Measurements from ENCODE around the gene PHLDB3. TPM values are rescaled to one million over a fixed set of nuclear protein-coding genes. Genes with fewer than 3 reads are reported as not detected.
"Not testable (repeated sequence)": the region's sequence is repeated elsewhere in the genome, so short reads cannot be mapped to it uniquely, and the experiment has no call there.

PHLDB3 gene
- polyA plus RNA-seq, 3 donors from 2014 or later = 0.51 to 3.2 (median 1.3) TPM

- Mint-ChIP-seq H3K9me3 (no peaks in the 10 kb centered on the region), H3K4me1 (no peaks in the 10 kb centered on the region), H3K27me3 (ENCODE audit: low read depth in 3 of 3) (peaks cover 0 to 6% (median 3%) of the 10 kb centered on the region in 3 donors), H3K36me3 (peaks cover 0 to 7% (median 0%) of the 10 kb centered on the region in 3 donors), H3K27ac (no peak overlapping the region), H3K4me3 (no peak overlapping the region)
- no peak for DNase-seq
These were observed 50.5 kb downstream of the PHLDB3 start for GRCh38 chr19:43454031-43454430.

GRCh38 chr19:43452582-43452981 is 52.0 kb downstream of the PHLDB3 start:
- Mint-ChIP-seq H3K4me1 (no peaks in the 10 kb centered on the region), H3K9me3 (no peaks in the 10 kb centered on the region), H3K27me3 (ENCODE audit: low read depth in 3 of 3) (peaks cover 0 to 6% (median 3%) of the 10 kb centered on the region in 3 donors), H3K4me3 (no peak overlapping the region), H3K36me3 (peaks cover 0 to 7% (median 0%) of the 10 kb centered on the region in 3 donors), H3K27ac (no peak overlapping the region)
- DNase-seq = no peak

- peaks cover 0 to 7% (median 0%) of the 10 kb centered on the region in 3 donors for H3K36me3 Mint-ChIP-seq
- no peaks in the 10 kb centered on the region for H3K9me3 Mint-ChIP-seq
- no peak for DNase-seq
- H3K4me1 Mint-ChIP-seq = peaks cover 5 to 6% of the 10 kb centered on the region in 2 donors
- no peak overlapping the region for H3K27ac Mint-ChIP-seq
- H3K27me3 Mint-ChIP-seq (ENCODE audit: low read depth in 3 of 3) = peaks cover 0 to 5% (median 4%) of the 10 kb centered on the region in 3 donors
- no peak overlapping the region for H3K4me3 Mint-ChIP-seq
These were observed 54.0 kb downstream of the PHLDB3 start for GRCh38 chr19:43450545-43450997.

GRCh38 chr19:43447655-43448054 is 56.9 kb downstream of the PHLDB3 start:
- DNase-seq = no peak
- peak overlapping the region in 1 of 6 donors; percentile 66 for H3K27ac Mint-ChIP-seq
- peaks cover 6 to 9% of the 10 kb centered on the region in 2 donors for H3K4me1 Mint-ChIP-seq
- no peak overlapping the region for H3K4me3 Mint-ChIP-seq
- H3K9me3 Mint-ChIP-seq = no peaks in the 10 kb centered on the region
- peaks cover 0 to 5% (median 0%) of the 10 kb centered on the region in 3 donors for H3K36me3 Mint-ChIP-seq
- peaks cover 0 to 5% (median 3%) of the 10 kb centered on the region in 3 donors for H3K27me3 Mint-ChIP-seq (ENCODE audit: low read depth in 3 of 3)

GRCh38 chr19:43446746-43447489 is 57.6 kb downstream of the PHLDB3 start:
- Mint-ChIP-seq H3K36me3 (no peaks in the 10 kb centered on the region), H3K27me3 (ENCODE audit: low read depth in 3 of 3) (peaks cover 0 to 3% (median 2%) of the 10 kb centered on the region in 3 donors), H3K4me3 (no peak overlapping the region), H3K27ac (peak overlapping the region; percentile 36 to 88 (median 70)), H3K4me1 (peaks cover 6 to 9% of the 10 kb centered on the region in 2 donors), H3K9me3 (no peaks in the 10 kb centered on the region)
- DNase-seq = peak; percentile 62 to 77 (median 73)

- Mint-ChIP-seq H3K9me3 (no peaks in the 10 kb centered on the region), H3K4me3 (no peak overlapping the region), H3K27ac (peak overlapping the region in 3 of 6 donors; percentile 61 to 83 (median 70)), H3K27me3 (ENCODE audit: low read depth in 3 of 3) (peaks cover 0 to 2% (median 2%) of the 10 kb centered on the region in 3 donors), H3K4me1 (peaks cover 10 to 12% of the 10 kb centered on the region in 2 donors), H3K36me3 (no peaks in the 10 kb centered on the region)
- DNase-seq = no peak
These were observed 59.1 kb downstream of the PHLDB3 start for GRCh38 chr19:43445426-43445825.

- no peaks in the 10 kb centered on the region for H3K9me3 Mint-ChIP-seq
- peaks cover 12 to 15% of the 10 kb centered on the region in 2 donors for H3K4me1 Mint-ChIP-seq
- peaks cover 0 to 2% (median 2%) of the 10 kb centered on the region in 3 donors for H3K27me3 Mint-ChIP-seq (ENCODE audit: low read depth in 3 of 3)
- peak overlapping the region in 4 of 6 donors; percentile 40 to 65 (median 52) for H3K27ac Mint-ChIP-seq
- H3K36me3 Mint-ChIP-seq = no peaks in the 10 kb centered on the region
- H3K4me3 Mint-ChIP-seq = no peak overlapping the region
- DNase-seq = no peak
These were observed 59.8 kb downstream of the PHLDB3 start for GRCh38 chr19:43444531-43445287.

- not testable (repeated sequence) for H3K36me3 Mint-ChIP-seq; DNase-seq; H3K9me3 Mint-ChIP-seq; H3K27me3 Mint-ChIP-seq (ENCODE audit: low read depth in 3 of 3); H3K4me3 Mint-ChIP-seq
- Mint-ChIP-seq H3K27ac (peak overlapping the region in 1 of 6 donors; percentile 65), H3K4me1 (peaks cover 19 to 21% of the 10 kb centered on the region in 2 donors)
These were observed 60.5 kb downstream of the PHLDB3 start for GRCh38 chr19:43444091-43444490.

GRCh38 chr19:43441716-43442115 is 62.8 kb downstream of the PHLDB3 start:
- Mint-ChIP-seq H3K36me3 (no peaks in the 10 kb centered on the region), H3K27me3 (ENCODE audit: low read depth in 3 of 3) (peaks cover 0 to 3% (median 0%) of the 10 kb centered on the region in 3 donors), H3K4me1 (peaks cover 32 to 35% of the 10 kb centered on the region in 2 donors), H3K27ac (peak overlapping the region; percentile 48 to 88 (median 72)), H3K4me3 (no peak overlapping the region), H3K9me3 (no peaks in the 10 kb centered on the region)
- no peak for DNase-seq

GRCh38 chr19:43439709-43440063 is 64.9 kb downstream of the PHLDB3 start:
- H3K4me1 Mint-ChIP-seq = peaks cover 31 to 35% of the 10 kb centered on the region in 2 donors
- peak overlapping the region in 3 of 5 donors; percentile 62 to 75 (median 64) for H3K4me3 Mint-ChIP-seq
- no peaks in the 10 kb centered on the region for H3K36me3 Mint-ChIP-seq
- H3K27me3 Mint-ChIP-seq (ENCODE audit: low read depth in 3 of 3) = peaks cover 0 to 3% (median 2%) of the 10 kb centered on the region in 3 donors
- no peaks in the 10 kb centered on the region for H3K9me3 Mint-ChIP-seq
- H3K27ac Mint-ChIP-seq = peak overlapping the region; percentile 83 to 94 (median 89)
- no peak for DNase-seq

GRCh38 chr19:43439032-43439708 is 65.4 kb downstream of the PHLDB3 start:
- Mint-ChIP-seq H3K27ac (peak overlapping the region; percentile 83 to 94 (median 89)), H3K36me3 (no peaks in the 10 kb centered on the region), H3K9me3 (no peaks in the 10 kb centered on the region), H3K27me3 (ENCODE audit: low read depth in 3 of 3) (peaks cover 0 to 3% (median 2%) of the 10 kb centered on the region in 3 donors), H3K4me1 (peaks cover 31 to 35% of the 10 kb centered on the region in 2 donors), H3K4me3 (peak overlapping the region; percentile 23 to 75 (median 64))
- peak; percentile 58 to 76 (median 65) for DNase-seq

- Mint-ChIP-seq H3K9me3 (no peaks in the 10 kb centered on the region), H3K4me3 (peak overlapping the region; percentile 23 to 75 (median 64)), H3K4me1 (peaks cover 31 to 35% of the 10 kb centered on the region in 2 donors), H3K27me3 (ENCODE audit: low read depth in 3 of 3) (peaks cover 0 to 3% (median 2%) of the 10 kb centered on the region in 3 donors), H3K36me3 (no peaks in the 10 kb centered on the region), H3K27ac (peak overlapping the region; percentile 83 to 94 (median 89))
- DNase-seq = no peak
These were observed 66.1 kb downstream of the PHLDB3 start for GRCh38 chr19:43438291-43439031.

GRCh38 chr19:43437712-43438111 is 66.8 kb downstream of the PHLDB3 start:
- Mint-ChIP-seq H3K4me3 (peak overlapping the region in 2 of 5 donors; percentile 14 to 47), H3K9me3 (no peaks in the 10 kb centered on the region), H3K27me3 (ENCODE audit: low read depth in 3 of 3) (peaks cover 0 to 3% (median 2%) of the 10 kb centered on the region in 3 donors), H3K4me1 (peaks cover 37% of the 10 kb centered on the region in 2 donors), H3K36me3 (no peaks in the 10 kb centered on the region), H3K27ac (peak overlapping the region; percentile 65 to 83 (median 78))
- no peak for DNase-seq

All from immature natural killer cell (primary cell).